GM12873 (cell line): Measurements from ENCODE around the gene CLVS2.

Experiments used
- TF ChIP-seq, protein P1 (sequence below): IDR thresholded peaks from 2 replicates; pipeline ENCODE4 v1.5.1; 2012; ENCODE audit warnings: low read depth, mild to moderate bottlenecking, moderate library complexity, low read length, control low read depth; ENCODE audit not compliant: insufficient read depth; ENCODE audit errors: missing control alignments

The CLVS2 gene, protein sequence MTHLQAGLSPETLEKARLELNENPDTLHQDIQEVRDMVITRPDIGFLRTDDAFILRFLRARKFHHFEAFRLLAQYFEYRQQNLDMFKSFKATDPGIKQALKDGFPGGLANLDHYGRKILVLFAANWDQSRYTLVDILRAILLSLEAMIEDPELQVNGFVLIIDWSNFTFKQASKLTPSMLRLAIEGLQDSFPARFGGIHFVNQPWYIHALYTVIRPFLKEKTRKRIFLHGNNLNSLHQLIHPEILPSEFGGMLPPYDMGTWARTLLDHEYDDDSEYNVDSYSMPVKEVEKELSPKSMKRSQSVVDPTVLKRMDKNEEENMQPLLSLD

DNA sequence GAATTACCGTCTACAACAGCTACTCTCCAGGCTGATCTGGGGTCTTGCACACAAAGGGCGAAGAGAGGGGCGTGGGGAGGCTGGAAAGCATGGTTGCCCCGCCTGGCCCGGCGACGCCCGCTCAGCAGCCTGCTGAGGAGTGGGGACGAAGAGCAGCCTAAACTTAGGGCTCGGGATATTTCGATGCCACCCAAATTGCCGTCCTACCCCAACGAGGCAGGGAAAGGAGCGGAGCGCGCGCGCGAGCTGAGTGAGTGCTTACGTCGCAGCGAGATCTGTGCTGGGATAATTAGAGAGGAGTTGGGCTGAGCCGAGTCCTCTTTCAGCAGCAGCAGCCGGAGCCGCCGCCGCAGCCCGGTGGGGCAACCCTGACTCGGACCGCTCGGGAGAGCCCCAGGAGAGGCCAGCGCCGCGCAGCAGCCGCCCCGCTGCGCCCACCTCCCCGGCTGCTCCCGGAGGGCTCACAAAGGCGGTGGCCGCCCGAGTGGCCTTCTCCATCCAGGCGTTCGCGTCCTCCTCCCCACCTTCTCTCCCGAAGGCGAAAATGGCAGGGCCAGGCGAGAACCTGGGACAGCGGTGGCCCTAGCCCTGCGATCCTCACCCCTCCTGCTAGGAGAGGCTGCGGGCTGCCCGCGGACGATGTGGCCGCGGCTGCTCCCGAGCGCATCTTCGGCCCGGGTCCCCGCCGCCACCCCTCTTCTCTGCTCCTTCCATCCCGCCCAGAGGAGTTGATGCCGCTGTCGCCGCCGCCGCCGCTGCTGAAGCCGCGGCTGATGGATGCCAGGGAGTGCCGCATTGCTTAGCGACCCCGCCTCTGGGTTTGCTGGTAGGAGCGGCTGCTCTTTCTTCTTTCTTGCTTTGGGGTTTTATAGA is at the start of gene CLVS2:
CLVS2 (plus strand) TSS at position 315 of the 873 bp plus-strand sequence. CDS start 1,543 bp downstream, outside the sequence.
- TF ChIP-seq, protein P1, sequence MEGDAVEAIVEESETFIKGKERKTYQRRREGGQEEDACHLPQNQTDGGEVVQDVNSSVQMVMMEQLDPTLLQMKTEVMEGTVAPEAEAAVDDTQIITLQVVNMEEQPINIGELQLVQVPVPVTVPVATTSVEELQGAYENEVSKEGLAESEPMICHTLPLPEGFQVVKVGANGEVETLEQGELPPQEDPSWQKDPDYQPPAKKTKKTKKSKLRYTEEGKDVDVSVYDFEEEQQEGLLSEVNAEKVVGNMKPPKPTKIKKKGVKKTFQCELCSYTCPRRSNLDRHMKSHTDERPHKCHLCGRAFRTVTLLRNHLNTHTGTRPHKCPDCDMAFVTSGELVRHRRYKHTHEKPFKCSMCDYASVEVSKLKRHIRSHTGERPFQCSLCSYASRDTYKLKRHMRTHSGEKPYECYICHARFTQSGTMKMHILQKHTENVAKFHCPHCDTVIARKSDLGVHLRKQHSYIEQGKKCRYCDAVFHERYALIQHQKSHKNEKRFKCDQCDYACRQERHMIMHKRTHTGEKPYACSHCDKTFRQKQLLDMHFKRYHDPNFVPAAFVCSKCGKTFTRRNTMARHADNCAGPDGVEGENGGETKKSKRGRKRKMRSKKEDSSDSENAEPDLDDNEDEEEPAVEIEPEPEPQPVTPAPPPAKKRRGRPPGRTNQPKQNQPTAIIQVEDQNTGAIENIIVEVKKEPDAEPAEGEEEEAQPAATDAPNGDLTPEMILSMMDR: no peak

DNA sequence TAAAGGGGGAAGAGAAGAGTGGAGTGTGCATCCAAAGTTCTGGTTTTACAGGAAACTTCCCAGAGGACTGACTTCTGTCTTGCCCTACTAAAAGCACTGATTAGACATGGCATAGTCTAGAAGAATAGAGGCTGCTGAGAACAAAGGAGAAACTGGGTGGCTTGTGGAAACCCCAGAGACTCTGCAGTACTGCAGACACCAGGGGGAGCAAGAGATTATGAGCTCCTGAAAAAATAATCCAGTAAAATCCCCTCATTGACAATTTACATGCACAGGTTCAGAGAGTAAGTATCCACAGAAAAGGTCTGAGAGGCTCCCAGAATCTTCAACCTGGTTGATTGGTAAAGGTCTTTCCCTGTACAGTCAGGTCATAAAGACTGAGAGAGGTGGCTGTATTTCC is 48.7 kb upstream of the CLVS2 start:
- TF ChIP-seq, protein P1: peak; percentile 28

DNA sequence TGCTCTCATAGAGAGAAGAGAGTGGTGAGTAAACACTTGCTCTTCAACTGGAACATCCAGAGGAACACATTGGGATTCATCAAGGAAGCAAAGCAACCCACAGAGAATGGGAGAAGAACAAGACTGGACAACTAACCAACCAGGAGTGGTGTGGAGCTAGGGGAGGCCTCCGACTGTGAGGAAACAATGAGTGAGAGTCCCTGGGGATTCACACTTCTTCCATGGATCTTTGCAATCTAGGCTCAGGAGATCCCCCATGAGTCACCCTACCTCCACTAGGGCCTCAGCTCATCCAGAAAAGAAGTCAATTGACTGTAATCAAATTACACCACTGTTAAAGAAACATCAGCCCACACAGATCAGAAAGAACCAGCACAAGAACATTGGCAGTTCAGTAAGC is 42.3 kb upstream of the CLVS2 start:
- TF ChIP-seq, protein P1: no peak

DNA sequence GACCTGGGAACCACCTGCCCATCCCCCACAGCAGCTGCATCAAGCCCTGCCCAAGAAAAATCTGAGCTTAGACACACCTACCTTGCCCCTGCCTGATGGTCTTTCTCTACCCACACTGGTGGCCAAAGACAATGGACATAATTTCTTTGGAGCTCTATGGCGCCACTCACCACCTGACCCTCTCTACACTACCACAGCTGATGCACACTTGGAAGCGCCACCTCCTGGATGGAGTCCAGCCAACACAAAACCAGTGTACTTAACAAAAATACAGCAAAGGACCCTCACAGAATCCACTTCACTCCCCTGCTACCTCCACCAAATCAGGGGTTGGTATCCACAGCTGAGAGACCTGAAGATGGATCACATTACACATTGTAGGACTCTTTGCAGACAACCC is 39.7 kb upstream of the CLVS2 start:
- TF ChIP-seq, protein P1: peak; percentile 12

DNA sequence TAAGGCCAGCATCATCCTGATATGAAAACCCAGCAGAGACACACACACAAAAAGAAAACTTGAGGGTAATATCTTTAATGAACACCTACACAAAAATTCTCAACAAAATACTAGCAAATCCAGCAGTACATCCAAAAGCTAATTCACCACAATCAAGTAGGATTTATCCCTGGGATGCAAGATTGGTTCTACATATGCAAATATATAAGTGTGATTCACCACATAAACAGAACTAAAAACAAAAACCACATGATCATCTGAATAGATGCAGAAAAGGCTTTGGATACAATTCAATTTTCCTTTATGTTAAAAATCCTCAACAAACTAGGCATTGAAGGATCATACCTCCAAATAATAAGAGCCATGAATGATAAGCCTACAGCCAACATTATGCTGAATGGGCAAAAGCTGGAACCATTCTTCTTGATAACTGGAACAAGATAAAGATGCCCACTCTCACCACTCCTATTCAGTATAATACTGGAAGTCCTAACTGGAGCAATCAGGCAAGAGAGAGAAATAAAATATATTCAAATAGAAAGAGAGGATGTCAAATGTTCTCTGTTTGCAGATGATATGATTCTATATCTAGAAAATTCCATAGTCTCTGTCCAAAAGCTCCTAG is 33.9 kb upstream of the CLVS2 start:
- TF ChIP-seq, protein P1: no peak

DNA sequence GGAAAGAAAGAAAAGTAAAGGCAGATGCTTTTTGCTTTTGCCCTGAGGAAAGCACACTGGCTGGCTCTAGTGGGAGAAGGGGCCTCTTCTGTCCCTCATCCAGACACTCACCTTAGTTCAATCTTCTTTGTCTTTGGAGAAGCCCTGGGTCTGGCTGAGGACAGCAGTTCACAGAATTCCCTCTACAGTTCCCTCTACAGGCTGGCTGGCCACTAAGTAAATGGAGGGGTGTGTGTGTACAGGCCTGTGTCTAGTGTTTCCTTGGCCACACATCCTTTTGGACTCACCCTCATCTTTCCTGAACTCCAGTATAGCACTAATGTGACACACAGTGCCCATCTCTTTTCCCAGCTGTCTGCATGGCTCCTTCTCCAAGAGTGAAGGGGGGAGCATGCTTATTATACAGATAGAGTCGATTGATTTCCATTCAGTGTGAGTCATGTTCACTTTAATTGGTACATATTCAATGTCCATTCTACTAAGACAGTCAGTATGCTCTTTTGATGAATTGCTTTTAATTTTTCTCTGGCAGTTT is 26.0 kb upstream of the CLVS2 start:
- TF ChIP-seq, protein P1: no peak
